Activated CD4-positive, CD25-positive, alpha-beta regulatory T cell (primary cell): ENCODE data around the gene TOMM22.

ENCODE experiments used
- DNase-seq, 4 experiments: peaks; one replicate each; lab custom pipeline; 2025; lab: John Stamatoyannopoulos, UW

TOMM22 gene

DNA sequence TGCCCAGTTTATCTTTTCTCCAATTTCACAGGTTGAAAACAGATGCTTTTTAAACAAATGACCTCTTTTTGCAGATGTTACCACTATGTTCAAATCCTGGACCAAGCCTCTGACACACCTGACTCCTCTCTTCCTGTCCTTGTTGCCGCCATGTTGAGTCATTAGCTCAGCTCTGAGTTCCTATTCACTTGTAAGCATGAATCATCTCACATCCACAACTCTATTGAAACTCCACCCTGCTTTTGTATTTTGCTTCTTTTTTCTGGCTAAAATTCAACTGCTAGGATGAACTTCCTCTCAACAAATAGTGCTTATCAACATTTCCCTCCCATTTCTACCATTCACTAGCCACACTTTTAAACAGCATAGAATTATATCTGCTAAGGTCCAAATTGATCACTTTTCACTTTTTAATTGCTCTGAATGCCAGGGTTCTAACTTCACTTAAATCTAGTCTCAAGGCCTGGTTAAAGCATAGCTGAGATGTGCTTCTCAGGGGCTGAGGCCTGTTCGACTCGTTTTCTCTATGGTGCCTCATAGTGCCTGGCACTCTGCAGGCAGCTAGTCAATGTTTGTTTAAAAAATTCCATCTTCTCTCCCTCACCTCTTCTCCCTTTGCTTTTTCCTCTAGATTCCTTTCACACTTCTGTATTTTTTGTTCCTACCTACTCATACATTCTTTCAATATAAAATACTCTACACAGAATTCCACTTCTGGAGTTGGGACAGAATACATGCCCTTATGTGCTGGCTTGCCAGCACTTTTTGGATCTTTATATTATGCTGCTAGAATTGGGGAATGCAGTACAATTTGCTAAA is 15.1 kb downstream of the TOMM22 start:
- peak in 1 of 4 experiments; percentile 6 for DNase-seq

DNA sequence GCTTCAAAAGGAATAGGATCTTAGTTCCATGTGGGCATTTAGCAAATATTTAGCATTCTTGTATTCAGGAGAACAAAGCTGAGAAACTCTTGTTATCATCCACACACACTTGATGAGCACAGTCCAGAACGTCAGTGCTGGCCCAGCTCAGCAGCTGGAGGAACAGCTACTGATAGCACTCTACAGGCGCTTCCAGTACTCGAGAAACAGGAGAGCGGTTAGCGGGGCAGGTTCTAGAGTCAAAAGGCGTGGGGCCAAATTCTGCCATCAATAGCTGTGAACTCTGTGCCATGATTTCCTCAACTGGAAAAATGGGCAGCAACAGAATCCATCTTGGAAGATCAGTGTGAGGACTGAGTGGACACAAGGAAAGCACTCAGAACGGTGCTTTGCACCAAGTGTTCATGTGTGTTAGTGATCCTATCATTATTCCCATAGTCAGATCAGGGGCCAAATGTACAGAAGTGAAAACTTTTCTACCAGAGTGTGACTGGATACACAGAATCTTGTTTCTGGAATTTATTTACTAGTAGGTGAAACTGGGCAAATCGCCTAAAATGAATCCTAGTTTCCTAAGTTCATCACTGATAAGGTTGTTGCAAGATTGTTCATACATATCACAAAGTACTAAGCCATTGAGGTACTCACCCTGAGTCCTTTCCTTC is 15.8 kb downstream of the TOMM22 start:
- DNase-seq, result no peak

DNA sequence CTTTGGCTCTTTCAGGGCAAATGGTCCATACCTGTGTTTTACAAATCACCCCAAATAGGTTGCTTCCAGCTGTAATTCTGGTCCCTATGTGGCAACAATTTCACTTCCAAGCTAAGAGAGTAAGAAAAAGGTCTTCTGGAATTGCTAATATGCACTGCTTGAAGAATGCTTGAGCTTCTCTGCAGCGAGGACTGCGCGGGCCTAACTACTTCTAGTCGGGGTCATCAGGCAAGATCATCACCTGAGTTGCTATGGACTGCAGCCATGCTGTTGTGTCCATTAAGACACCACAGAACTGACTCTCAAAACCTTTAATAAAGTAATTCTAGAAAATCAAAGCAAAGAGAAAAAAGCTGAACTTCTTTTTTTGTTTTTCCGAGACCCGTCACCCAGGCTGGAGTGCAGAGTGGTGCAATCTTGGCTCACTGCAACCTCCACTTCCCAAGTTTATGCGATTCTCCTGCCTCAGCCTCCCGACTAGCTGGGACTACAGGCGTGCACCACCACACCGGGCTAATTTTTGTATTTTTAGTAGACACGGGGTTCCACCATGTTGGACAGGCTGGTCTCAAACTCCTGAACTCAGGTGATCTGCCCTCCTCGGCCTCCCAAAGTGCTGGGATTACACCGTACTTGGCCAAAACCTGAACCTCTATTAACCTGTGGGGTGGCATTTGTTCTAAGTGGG is 16.8 kb downstream of the TOMM22 start:
- no peak for DNase-seq

DNA sequence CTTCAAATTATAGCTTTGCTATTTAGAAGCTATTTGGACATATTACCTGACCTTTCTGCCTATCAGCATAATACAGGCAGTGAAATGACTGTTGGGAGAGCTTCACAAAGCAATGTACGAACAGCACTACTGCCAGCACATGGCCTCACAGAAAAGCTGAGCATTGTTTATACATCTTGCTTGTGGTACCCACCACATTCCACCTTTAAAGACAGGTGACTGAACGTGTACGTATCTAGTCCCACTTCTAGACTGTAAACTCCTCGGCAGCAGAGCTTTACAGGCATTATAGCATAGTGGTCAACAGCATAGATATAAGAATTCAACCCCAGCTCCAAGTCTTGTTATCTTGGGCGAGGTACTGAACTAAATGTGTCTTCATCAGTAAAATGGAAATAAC is 17.4 kb downstream of the TOMM22 start:
- no peak for DNase-seq

DNA sequence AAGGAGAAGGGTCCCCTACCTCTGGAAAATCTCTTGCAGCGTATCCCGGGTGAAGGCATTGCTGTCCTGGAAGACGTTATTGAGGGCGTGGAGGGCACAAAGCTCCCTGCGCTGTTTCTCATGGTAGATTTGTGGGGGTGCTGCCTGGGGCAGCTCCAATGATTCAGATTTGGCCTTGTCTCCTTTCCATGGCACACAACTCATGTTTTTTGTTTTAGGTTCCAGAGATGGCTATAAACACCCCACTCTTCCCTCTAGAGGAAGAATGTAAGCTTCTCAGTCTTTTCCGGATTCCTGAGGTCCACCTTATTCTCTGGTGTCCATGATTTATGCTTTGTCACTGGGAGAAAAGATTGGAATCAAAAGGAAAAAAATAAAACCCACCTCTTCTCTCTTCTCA is 18.0 kb downstream of the TOMM22 start:
- no peak for DNase-seq

DNA sequence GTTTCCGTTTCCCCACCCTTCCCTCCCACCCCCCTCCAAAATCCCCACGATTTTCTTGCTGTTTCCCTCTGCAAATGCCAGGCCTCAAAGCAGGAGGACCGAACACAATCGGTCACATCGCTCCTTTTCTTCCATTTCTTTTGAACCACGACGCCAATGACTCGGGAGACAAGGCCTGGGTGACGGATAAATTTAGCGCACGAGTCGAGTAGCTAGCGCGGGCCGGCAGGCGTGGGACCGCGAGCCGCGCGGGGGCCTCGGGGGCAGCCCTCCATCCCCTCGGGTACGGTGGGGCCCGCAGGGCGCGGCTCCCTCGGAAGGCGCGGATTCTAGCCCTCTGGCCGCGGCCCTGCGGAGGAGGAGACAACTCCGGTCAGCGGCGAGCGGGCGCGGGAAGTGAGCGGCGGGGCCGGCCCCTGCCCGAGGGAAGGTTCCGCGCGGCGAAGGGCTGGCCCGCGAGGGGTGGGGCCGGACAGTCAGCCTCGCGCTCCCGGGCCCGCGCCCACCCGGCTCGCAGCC is 18.6 kb downstream of the TOMM22 start:
- DNase-seq, result peak in 1 of 4 experiments; percentile 54

DNA sequence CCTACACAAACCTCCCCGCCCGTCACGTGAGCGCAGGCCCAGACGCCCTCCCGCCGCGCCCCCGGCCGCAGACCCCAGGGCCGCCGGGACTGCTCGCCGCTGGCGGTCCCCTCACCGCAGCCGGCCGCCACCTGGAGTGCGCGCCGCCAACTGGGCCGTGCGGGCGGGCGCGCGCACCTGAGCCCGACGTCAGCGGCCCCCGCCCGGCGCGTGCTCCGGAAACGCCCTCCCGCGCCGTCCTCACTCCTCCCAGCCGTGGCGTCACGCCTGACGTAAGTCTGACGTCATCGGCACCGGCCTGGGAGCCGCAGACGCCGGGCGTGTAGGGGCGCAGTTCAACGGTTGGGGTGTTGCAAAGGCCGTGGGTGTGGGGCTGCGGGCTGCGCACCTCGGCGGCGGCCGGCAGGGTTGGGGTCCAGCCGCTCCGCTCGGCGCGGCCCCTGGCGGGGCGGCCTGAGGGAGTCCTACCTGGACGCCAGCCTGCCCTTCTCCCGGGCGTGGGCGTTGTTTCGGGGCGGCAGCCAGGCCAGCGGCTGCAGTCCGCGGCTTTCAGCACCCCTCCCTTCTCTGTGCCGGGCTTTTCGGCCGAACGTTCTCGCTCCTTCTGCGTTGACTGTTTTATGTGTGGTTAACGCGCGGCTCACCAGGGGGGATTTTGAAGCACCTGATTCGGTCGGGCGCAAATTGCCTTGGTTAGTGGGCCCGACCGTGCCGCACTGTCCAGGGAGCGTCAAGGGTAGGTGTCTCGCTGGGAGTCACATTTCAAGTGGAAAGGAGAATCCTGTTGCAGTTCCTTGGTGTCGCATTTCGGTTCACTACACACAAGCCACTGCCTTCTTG is 19.3 kb downstream of the TOMM22 start, which contains the start of gene JOSD1:
Gene JOSD1 (minus strand): TSS at position 155 of the 840 bp plus-strand sequence. CDS start 956 bp downstream, outside the sequence.
- peak; percentile 89 to 97 (median 93) for DNase-seq

DNA sequence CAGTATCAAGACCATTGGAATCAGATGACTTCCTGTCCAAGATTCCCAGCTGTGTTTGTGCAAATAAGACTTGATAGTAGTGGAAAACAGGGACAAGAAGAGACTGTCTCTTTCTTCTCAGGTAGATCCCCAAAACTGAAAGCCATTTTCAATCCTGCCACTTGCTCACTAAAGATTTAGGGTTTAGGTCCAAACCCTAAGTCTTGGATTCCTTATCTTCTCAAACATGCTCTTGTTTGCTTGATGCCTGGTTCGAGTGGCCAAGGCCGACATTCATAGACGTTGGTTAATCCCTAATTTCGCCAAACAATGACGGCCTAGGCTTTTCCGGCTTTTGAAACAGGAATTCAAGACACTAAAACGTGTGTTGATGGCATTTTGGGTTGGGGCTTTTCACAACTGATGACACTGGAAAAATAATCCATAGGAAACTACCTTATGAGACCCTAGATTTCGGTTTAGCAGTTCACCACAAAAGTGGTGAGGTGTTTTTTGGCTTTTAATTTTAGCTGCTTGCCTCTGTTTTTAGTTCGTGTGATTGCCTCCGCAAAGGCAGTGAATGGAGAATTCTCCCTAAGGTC is 23.0 kb downstream of the TOMM22 start:
- no peak for DNase-seq

DNA sequence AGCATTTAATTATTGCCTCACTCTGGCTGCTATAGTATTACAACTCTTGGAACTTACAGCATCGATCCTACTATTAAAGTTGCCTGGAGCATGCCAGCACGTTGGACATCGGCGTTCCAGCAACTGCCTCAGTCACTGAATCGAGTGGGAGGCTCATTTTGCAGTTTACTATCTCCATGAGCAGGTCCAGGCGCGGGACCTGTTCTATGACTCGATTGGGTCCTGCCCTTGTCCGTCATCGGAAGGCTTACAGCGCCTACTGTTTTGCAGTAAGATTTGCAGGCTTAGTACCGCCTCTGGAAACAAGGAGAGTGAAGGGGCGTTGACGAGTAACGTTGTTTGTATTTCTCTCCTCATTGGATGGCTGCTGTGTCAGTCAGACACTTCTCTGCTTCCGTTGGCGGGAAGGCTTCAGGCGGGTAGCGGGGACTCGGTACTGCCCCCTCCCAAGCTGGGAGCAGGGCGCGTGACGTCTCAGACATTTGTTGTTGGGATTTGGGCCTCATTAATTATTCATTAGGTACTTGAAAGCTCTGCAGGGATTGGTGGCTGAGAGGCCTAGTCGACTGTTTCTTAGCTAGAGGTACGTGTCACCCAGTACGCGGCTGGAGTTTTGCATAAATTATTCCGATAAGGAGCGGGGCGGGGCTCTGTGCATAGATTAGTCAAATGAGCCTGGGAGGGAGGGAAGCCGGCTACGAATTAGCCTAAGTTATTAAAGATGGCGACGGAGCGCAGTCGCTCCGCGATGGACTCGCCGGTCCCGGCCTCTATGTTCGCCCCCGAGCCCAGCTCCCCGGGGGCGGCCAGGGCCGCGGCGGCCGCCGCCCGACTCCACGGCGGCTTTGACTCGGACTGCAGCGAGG is 23.7 kb downstream of the TOMM22 start, which contains the start of gene GTPBP1:
Gene GTPBP1 (plus strand): TSS at position 710 of the 866 bp plus-strand sequence. CDS start 12 bp downstream, at position 722.
- peak; percentile 94 to 99 (median 98) for DNase-seq

DNA sequence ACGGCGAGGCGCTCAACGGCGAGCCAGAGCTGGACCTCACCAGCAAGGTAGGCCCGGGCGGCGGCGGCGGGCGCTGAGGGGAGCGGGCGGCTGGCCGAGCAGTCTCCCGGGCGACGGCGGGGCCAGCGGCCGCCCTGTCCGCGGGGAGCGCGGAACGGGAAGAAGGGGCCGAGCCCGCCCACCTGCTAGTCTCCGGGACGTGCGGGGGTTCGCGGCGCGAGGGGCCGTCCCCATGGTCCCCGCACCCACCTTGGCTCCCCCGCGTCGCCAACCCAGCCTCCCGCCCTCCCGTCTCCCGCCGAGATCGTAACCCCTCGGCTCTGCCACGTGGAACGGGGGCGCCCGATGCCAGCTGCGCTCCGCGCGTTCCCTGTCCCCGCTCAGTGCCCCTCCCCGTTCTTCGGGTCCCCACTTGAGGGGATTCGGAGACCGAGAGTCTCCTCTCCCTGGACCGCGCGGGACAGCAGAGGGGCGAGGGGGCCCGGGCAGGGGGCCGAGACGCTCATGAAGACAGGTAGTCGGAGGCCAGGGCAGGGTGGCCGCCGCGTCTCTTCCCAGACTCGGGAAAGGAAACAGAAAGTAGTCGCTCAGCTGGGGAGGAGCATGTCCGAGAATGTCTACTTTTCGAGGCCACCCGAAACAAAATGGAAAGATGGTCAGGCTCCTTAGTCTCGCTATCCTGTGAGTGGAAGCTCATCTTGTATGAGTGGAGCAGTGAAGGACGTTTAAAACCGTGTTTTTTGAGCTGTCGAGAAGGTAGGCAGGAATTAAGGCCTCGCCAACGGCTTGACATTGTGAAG is 24.5 kb downstream of the TOMM22 start:
- peak in 1 of 4 experiments; percentile 26 for DNase-seq

DNA sequence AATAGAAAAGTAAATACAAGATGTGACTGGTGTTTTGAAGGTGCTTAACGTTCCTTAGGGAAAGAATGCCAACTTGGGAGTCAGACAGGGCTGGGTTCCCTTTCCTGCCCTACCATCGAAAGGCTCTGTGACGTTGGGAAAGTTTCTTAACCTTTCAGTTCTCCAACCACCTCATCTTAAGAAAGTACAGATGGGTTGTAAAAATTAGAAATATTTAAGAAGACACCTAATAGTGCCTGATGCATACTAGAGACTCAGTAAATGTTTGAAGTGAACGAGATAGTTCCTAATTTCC is 25.1 kb downstream of the TOMM22 start:
- no peak for DNase-seq

DNA sequence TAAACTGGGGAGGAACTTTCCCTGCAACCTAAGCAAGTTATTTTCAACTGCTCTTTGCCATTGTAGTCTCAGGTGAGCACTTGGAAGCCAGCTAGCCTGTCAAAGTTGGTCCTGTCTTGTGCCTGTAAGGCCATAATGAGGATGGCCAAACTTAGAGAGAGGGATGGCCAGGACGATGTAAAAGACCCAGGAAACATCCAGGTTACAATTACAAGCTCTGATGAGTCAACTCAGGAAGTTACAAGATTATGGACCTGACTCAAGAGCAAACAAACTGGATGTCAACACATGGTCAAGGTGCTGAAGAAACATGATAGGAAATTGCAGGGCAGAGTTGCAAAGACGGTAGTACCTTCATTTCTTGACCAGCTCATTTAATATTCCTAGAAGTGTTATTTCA is 25.6 kb downstream of the TOMM22 start:
- no peak for DNase-seq

DNA sequence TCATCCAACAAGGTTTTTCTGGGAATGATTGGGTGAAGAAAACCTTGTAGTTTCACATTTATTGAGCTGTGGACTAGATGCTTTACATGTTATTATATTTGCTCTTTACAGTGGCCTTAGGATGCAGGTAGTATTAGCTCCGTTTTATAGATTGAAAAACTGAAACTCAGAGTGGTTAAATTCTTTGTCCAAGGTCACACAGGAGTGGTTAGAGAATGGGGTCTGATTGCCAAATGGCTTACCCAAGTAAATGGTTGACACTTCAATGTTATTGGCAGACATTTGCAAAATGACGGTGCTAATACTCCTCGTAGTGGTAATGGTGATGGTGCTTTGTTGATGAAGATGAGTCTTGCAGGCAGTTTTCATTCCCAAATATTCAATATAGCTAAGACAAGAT is 26.2 kb downstream of the TOMM22 start:
- no peak for DNase-seq

DNA sequence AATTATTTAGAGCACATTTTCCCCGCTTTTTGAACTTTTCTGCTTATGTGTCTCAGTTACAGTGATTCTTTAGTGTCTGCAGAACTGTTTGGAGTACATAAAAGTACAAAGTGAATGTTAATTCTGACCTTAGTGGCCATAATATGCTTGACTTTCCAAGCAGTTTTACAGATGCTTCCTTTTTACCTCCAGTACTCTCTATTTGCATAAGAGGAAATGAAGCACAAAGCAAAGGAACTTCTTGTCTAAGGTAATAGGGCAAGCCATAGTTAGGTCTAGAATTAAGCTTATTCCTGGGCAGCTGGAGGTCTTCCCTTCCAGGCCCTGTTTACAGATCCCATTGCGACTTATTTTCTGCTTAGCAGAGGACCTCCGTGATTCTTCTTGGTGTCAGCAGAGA is 27.5 kb downstream of the TOMM22 start:
- DNase-seq, result no peak

DNA sequence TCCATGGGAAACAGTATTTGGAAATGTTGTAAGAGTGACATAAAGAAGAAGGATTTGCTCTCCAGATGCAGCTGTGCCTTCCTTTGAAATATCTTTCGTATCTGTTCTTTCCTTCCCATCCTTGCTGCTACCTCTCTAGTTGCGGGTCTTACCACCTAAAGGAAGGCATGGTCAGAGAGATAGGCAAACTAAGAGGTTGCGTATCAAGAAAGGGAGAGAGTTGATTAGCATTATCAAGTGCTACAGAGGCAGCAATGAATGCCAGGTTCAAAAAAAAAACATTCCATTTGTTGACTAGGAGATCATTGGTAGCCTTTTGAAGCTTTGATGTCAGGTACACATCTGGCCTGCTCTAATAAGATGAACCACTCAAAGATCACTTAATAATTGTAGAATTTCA is 28.6 kb downstream of the TOMM22 start:
- DNase-seq, result no peak

DNA sequence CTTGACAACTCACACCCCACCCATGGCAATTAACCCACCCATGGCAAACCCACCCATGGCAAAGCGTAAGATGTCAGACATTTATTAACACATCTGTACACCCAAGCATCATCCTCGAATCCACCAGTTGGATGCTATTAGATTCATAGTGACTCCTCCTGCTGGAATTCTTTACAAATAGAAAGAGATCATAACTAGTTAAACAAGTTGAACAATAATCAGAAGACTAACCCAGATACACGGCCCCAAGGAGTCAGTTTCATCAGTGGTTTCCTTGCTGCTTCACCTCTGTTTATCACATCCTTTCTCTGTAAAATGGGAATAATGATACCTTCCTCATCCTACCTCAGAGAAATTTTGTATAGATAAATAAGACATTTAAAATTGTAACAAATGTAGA is 29.1 kb downstream of the TOMM22 start:
- no peak for DNase-seq

DNA sequence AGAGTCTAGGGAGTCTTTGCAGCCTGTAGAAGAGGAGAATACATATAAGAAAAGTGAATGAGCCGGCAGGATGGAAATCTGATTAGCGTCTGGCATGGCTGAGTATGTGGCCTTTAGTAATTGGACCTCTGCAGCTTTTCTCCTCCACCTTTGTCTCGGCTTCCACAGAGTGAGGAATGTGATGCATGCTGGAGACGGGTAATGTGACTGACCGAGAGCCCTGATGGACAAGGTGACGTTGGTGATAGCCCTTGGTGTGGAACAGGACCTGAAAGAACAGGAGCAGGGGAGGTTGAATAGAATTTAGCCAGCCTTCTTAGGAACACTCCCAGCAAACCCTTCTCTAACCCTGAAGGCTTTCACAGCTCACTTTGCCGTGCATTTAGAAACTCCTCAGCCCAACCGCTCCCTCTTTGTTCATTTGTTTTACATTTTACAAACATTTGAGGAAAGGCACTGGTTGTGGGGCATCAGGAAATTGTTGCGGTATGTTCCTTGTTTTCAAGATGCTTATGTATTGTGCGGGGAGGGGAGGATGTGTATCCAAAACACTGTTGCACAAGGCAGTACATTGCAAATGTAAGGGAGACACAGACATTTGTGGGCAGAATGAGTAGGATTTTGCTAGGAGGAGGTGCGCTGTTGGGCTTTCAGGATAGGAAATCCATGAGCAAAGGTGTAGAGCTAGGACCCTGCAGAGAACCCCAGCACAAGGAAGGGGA is 30.9 kb downstream of the TOMM22 start:
- DNase-seq, result no peak

DNA sequence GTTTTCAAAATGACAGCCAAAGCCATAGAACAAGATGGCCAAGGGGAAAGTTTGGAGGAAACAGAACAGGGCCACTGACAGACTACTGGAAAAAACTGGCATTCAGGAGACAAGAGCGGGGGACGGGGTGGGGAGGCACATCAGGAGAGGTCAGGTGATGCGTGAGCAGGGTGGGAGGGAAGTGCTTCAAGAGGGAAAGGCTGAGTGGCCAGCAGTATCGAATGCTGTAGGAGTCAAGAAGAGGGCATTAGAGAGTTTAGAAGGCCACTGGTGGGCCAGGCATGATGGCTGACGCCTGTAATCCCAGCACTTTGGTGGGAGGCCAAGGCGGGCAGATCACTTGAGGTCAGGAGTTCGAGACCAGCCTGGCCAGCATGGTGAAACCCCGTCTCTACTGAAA is 32.2 kb downstream of the TOMM22 start:
- DNase-seq, result no peak
